NOMO-1 (cell line): Measurements from ENCODE around the gene GALE.
"Not testable (repeated sequence)": the region's sequence is repeated elsewhere in the genome, so short reads cannot be mapped to it uniquely, and the experiment has no call there.

Source experiments
- DNase-seq, 2 experiments: peaks; one replicate each; lab custom pipeline; 2025; ENCODE audit not compliant: unreplicated experiment in 2 of 2; lab: John Stamatoyannopoulos, UW

Gene GALE

GRCh38 chr1:23800400-23801337 lies at the start of gene GALE:
GALE (minus strand) TSS chr1:23800754; CDS start chr1:23799007, 1,747 bp downstream.
- DNase-seq: peak; percentile 87 to 98

GRCh38 chr1:23848673-23849616 lies 48.4 kb upstream of the GALE start:
- DNase-seq: no peak

GRCh38 chr1:23847482-23848095 lies 47.0 kb upstream of the GALE start:
- not testable (repeated sequence) for DNase-seq

- no peak for DNase-seq
Measured at GRCh38 chr1:23845163-23845562, 44.6 kb upstream of the GALE start.

- no peak for DNase-seq
Measured at GRCh38 chr1:23843644-23844043, 43.1 kb upstream of the GALE start.

- peak; percentile 31 to 41 for DNase-seq
Measured at GRCh38 chr1:23838401-23838866, 37.9 kb upstream of the GALE start.

- DNase-seq: no peak
Measured at GRCh38 chr1:23837908-23838307, 37.4 kb upstream of the GALE start.

- DNase-seq: no peak
Measured at GRCh38 chr1:23836037-23836436, 35.5 kb upstream of the GALE start.

GRCh38 chr1:23834156-23834555 lies 33.6 kb upstream of the GALE start:
- not testable (repeated sequence) for DNase-seq

- DNase-seq: no peak
Measured at GRCh38 chr1:23827717-23828116, 27.2 kb upstream of the GALE start.

GRCh38 chr1:23826590-23826989 lies 26.0 kb upstream of the GALE start:
- DNase-seq: not testable (repeated sequence)

GRCh38 chr1:23825762-23826522 lies 25.4 kb upstream of the GALE start:
- peak in 1 of 2 experiments; percentile 4 for DNase-seq

GRCh38 chr1:23825076-23825761 lies 24.7 kb upstream of the GALE start, which contains the start of gene HMGCL:
HMGCL (minus strand) TSS chr1:23825429; CDS start chr1:23825415, 14 bp downstream.
- DNase-seq: peak; percentile 87 to 90

GRCh38 chr1:23824711-23825075 lies 24.1 kb upstream of the GALE start:
- no peak for DNase-seq

- DNase-seq: no peak
Measured at GRCh38 chr1:23823767-23824166, 23.2 kb upstream of the GALE start.

- no peak for DNase-seq
Measured at GRCh38 chr1:23817633-23818032, 17.1 kb upstream of the GALE start.

GRCh38 chr1:23816906-23817305 lies 16.4 kb upstream of the GALE start:
- DNase-seq: no peak

GRCh38 chr1:23816361-23816760 lies 15.8 kb upstream of the GALE start:
- no peak for DNase-seq

GRCh38 chr1:23814016-23814415 lies 13.5 kb upstream of the GALE start:
- DNase-seq: no peak
